ENCODE measurements around the gene EGFL7.

DNA sequence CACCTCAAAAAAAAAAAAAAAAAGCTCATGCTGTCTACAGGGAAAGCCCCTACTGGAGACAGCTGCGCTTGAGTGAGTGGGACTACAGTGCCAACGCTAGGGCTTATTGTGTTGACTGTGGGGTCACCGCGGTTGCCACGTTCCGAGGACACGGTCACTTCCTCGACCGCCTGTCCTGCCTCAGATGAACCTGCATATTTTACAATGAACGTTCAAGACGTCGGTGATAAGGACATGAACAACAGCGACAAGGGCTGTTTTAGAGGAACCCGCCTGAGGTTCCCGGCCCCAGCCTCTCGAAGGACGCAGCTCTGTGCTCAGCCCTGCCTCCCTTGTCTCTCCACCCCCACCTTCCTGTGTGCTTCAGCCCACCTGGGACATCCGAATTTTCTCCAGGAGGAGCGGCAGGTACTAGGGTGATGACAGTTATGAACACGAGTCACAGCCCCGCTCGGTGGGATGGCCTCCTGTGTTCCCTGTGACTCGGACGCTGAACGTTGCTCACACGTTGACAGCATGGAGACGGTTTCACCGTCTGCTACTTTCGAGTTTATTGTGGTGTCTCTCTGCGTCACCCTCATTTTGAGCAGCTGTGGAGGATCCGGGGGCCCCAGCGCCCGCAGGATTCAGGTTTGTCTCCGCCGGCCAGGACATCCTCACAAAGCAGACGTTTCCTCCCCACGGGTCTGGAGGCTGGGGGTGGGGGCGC, 38.4 kb downstream of the EGFL7 start:
- TF ChIP-seq, protein P1, sequence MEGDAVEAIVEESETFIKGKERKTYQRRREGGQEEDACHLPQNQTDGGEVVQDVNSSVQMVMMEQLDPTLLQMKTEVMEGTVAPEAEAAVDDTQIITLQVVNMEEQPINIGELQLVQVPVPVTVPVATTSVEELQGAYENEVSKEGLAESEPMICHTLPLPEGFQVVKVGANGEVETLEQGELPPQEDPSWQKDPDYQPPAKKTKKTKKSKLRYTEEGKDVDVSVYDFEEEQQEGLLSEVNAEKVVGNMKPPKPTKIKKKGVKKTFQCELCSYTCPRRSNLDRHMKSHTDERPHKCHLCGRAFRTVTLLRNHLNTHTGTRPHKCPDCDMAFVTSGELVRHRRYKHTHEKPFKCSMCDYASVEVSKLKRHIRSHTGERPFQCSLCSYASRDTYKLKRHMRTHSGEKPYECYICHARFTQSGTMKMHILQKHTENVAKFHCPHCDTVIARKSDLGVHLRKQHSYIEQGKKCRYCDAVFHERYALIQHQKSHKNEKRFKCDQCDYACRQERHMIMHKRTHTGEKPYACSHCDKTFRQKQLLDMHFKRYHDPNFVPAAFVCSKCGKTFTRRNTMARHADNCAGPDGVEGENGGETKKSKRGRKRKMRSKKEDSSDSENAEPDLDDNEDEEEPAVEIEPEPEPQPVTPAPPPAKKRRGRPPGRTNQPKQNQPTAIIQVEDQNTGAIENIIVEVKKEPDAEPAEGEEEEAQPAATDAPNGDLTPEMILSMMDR (IDR thresholded peaks at IDR 0.05), result no peak
- no peak for TF ChIP-seq POLR2A (IDR thresholded peaks at IDR 0.05)

Data from uterus (tissue), 2 donors.